CD14-positive monocyte (primary cell): Measurements from ENCODE around the gene TBCK. TPM values are rescaled to one million over a fixed set of nuclear protein-coding genes. Genes with fewer than 3 reads are reported as not detected.

Source experiments
- DNase-seq, 3 donors: peaks; one replicate each; pipeline ENCODE4 v3.0.0-alpha.2; 2011 to 2022
- H2AFZ ChIP-seq: 2 replicates; pipeline ENCODE4 v1.6.0; 2012; ENCODE audit warnings: mild to moderate bottlenecking, low read depth, low read length, inconsistent platforms; ENCODE audit not compliant: insufficient read depth, poor library complexity, severe bottlenecking
- H3K27ac ChIP-seq, 2 donors: 1 replicate in 1 of 2; 2 replicates in 1 of 2; pipeline ENCODE4 v1.5.1; 2012 to 2013; ENCODE audit warnings: low read length in 2 of 2, control low read depth in 1 of 2, inconsistent platforms in 1 of 2, low read depth in 1 of 2, mild to moderate bottlenecking in 1 of 2
- H3K27me3 ChIP-seq, 2 donors: one replicate each; pipeline versions ENCODE4 v1.6.0 to v1.6.1; 2011 to 2013; ENCODE audit warnings: low read length in 2 of 2; ENCODE audit not compliant: control insufficient read depth in 2 of 2, insufficient read depth in 2 of 2
- H3K36me3 ChIP-seq, 2 donors: replicated peaks in 1 of 2; 1 replicate in 1 of 2; 2 replicates in 1 of 2; pipeline versions ENCODE4 v1.5.1 to v1.6.1; 2012 to 2013; ENCODE audit warnings: low read length in 2 of 2, control low read depth in 1 of 2, inconsistent platforms in 1 of 2, mild to moderate bottlenecking in 1 of 2; ENCODE audit not compliant: insufficient read depth in 2 of 2, control insufficient read depth in 1 of 2
- H3K4me1 ChIP-seq, 2 donors: 1 replicate in 1 of 2; 2 replicates in 1 of 2; pipeline versions ENCODE4 v1.5.1 to v1.6.1; 2012 to 2013; ENCODE audit warnings: low read length in 2 of 2, control low read depth in 1 of 2, inconsistent platforms in 1 of 2, mild to moderate bottlenecking in 1 of 2, moderate library complexity in 1 of 2; ENCODE audit not compliant: insufficient read depth in 2 of 2, control insufficient read depth in 1 of 2
- H3K4me2 ChIP-seq: replicated peaks from 2 replicates; pipeline ENCODE3; 2012; ENCODE audit warnings: low read length, moderate library complexity, mild to moderate bottlenecking; ENCODE audit not compliant: poor library complexity, severe bottlenecking; ENCODE audit errors: extremely low read depth
- H3K4me3 ChIP-seq, 3 experiments: fragments of 200-600 bp in 1 of 3; sonication (generic) in 1 of 3; replicated peaks in 1 of 3; 1 replicate in 2 of 3; 2 replicates in 1 of 3; pipeline ENCODE4 v1.5.1; 2011 to 2013; ENCODE audit warnings: low read length in 3 of 3, mild to moderate bottlenecking in 3 of 3, control low read depth in 2 of 3, low read depth in 2 of 3, inconsistent platforms in 1 of 3, moderate library complexity in 1 of 3
- H3K79me2 ChIP-seq: 2 replicates; pipeline ENCODE4 v1.6.0; 2012; ENCODE audit warnings: mild to moderate bottlenecking, control low read depth, inconsistent platforms, low read length, moderate library complexity; ENCODE audit not compliant: insufficient read depth
- H3K9ac ChIP-seq: 2 replicates; pipeline ENCODE4 v1.6.0; 2017; ENCODE audit warnings: low read length, mild to moderate bottlenecking; ENCODE audit not compliant: insufficient read depth, poor library complexity, severe bottlenecking
- H3K9me3 ChIP-seq, 2 donors: replicated peaks in 1 of 2; 1 replicate in 1 of 2; 2 replicates in 1 of 2; pipeline versions ENCODE4 v1.5.1 to v1.6.1; 2012 to 2013; ENCODE audit warnings: low read length in 2 of 2, control low read depth in 1 of 2; ENCODE audit not compliant: control insufficient read depth in 1 of 2, insufficient read depth in 1 of 2
- H4K20me1 ChIP-seq: 2 replicates; pipeline ENCODE4 v1.6.0; 2012; ENCODE audit warnings: mild to moderate bottlenecking, low read length, control low read depth, moderate library complexity; ENCODE audit not compliant: insufficient read depth
- H3K27ac Mint-ChIP-seq, 7 donors: one replicate each; pipeline ENCODE4 v1.8.0; 2020; ENCODE audit warnings: mild to moderate bottlenecking in 7 of 7, mixed read lengths in 7 of 7, moderate library complexity in 6 of 7, inconsistent platforms in 2 of 7
- H3K27me3 Mint-ChIP-seq, 3 donors: one replicate each; pipeline ENCODE4 v1.8.0; 2021 to 2022; ENCODE audit warnings: low read depth in 3 of 3, mild to moderate bottlenecking in 3 of 3, mixed read lengths in 3 of 3, moderate library complexity in 3 of 3, inconsistent platforms in 1 of 3
- H3K36me3 Mint-ChIP-seq, 2 donors: one replicate each; pipeline ENCODE4 v1.8.0; 2020; ENCODE audit warnings: mixed read lengths in 2 of 2, inconsistent platforms in 1 of 2, mild to moderate bottlenecking in 1 of 2
- H3K4me1 Mint-ChIP-seq: one replicate; pipeline ENCODE4 v1.8.0; 2020; ENCODE audit warnings: mild to moderate bottlenecking, mixed read lengths
- H3K4me3 Mint-ChIP-seq, 2 donors: one replicate each; pipeline ENCODE4 v1.8.0; 2020; ENCODE audit warnings: mild to moderate bottlenecking in 2 of 2, mixed read lengths in 2 of 2, moderate library complexity in 1 of 2
- H3K9me3 Mint-ChIP-seq, 7 donors: one replicate each; pipeline ENCODE4 v1.8.0; 2020 to 2022; ENCODE audit warnings: mixed read lengths in 7 of 7, mild to moderate bottlenecking in 6 of 7, moderate library complexity in 6 of 7, inconsistent platforms in 2 of 7
- WGBS: methylation state at CpG from one replicate; pipeline ENCODE4 v1.1.5; 2013; ENCODE audit warnings: missing lambda C conversion rate; ENCODE audit not compliant: insufficient coverage; 5-methylcytosine and 5-hydroxymethylcytosine counted together
- intact Hi-C, 2 donors: fragments of 100-400 bp; cut with micrococcal nuclease; formaldehyde crosslinking; loops; one replicate each; pipeline versions ENCODE4 v1.15.0 to v1.15.1; 2023
- polyA plus RNA-seq, 3 donors: library from polyadenylated mRNA; depleted of rRNA in 1 of 3; unstranded in 2 of 3; stranded (reverse) in 1 of 3; fragments of 300-500 nt in 2 of 3; fragments of >200 nt in 1 of 3; fragmentation: Illumina TruSeq in 2 of 3; gene quantifications; 1 replicate in 2 of 3; 2 replicates in 1 of 3; pipeline ENCODE4 v1.2.3, GENCODE V29; 2012 to 2021
- TF ChIP-seq, protein P1 (sequence below): fragments of 200-600 bp; IDR thresholded peaks from one replicate; pipeline ENCODE4 v1.8.0; 2022; ENCODE audit warnings: antibody characterized with exemption, mild to moderate bottlenecking

The TBCK gene
- polyA plus RNA-seq, 3 donors, result 8.0 to 14.0 (median 12.5) TPM

DNA sequence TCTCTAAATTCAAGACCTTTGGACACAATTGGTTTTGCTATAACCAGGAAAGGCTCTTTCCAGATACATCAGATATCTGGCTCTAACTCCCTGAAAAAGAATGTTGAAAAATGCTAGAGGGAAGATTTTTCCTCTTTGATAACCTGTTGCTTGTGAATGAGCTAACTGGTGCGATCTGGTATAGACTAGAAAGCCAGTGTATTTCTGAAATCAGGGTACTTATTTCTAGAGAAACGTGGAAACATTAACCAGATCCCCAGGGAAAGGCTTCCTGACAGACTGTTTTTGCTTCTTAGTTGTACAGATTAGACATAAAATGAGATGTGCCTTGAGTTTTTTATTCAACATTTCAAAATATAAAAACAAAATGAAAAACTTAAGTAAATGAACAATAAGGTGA is 313.0 kb downstream of the TBCK start:
- no peaks in the 10 kb centered on the region for H3K27me3 ChIP-seq
- Mint-ChIP-seq H3K27ac (no peak overlapping the region), H3K27me3 (peaks cover 0 to 2% (median 0%) of the 10 kb centered on the region in 3 donors), H3K36me3 (no peaks in the 10 kb centered on the region), H3K9me3 (peaks cover 0 to 4% (median 2%) of the 10 kb centered on the region in 7 donors), H3K4me1 (no peaks in the 10 kb centered on the region), H3K4me3 (no peak overlapping the region)
- DNase-seq, result no peak
- no peaks in the 10 kb centered on the region for H3K36me3 ChIP-seq
- WGBS, result no CpG with 5 or more reads among the region's 2 CpGs
- intact Hi-C loops, result no loop called here
- no peaks in the 10 kb centered on the region for H3K9me3 ChIP-seq
- H4K20me1 ChIP-seq, result no peaks in the 10 kb centered on the region
- no peak overlapping the region for H3K27ac ChIP-seq
- H3K79me2 ChIP-seq, result no peaks in the 10 kb centered on the region
- no peak overlapping the region for H3K4me2 ChIP-seq
- TF ChIP-seq, protein P1, sequence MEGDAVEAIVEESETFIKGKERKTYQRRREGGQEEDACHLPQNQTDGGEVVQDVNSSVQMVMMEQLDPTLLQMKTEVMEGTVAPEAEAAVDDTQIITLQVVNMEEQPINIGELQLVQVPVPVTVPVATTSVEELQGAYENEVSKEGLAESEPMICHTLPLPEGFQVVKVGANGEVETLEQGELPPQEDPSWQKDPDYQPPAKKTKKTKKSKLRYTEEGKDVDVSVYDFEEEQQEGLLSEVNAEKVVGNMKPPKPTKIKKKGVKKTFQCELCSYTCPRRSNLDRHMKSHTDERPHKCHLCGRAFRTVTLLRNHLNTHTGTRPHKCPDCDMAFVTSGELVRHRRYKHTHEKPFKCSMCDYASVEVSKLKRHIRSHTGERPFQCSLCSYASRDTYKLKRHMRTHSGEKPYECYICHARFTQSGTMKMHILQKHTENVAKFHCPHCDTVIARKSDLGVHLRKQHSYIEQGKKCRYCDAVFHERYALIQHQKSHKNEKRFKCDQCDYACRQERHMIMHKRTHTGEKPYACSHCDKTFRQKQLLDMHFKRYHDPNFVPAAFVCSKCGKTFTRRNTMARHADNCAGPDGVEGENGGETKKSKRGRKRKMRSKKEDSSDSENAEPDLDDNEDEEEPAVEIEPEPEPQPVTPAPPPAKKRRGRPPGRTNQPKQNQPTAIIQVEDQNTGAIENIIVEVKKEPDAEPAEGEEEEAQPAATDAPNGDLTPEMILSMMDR, result no peak
- no peak overlapping the region for H3K4me3 ChIP-seq
- H3K4me1 ChIP-seq, result no peaks in the 10 kb centered on the region
- H2AFZ ChIP-seq, result no peak overlapping the region
- H3K9ac ChIP-seq, result no peak overlapping the region

DNA sequence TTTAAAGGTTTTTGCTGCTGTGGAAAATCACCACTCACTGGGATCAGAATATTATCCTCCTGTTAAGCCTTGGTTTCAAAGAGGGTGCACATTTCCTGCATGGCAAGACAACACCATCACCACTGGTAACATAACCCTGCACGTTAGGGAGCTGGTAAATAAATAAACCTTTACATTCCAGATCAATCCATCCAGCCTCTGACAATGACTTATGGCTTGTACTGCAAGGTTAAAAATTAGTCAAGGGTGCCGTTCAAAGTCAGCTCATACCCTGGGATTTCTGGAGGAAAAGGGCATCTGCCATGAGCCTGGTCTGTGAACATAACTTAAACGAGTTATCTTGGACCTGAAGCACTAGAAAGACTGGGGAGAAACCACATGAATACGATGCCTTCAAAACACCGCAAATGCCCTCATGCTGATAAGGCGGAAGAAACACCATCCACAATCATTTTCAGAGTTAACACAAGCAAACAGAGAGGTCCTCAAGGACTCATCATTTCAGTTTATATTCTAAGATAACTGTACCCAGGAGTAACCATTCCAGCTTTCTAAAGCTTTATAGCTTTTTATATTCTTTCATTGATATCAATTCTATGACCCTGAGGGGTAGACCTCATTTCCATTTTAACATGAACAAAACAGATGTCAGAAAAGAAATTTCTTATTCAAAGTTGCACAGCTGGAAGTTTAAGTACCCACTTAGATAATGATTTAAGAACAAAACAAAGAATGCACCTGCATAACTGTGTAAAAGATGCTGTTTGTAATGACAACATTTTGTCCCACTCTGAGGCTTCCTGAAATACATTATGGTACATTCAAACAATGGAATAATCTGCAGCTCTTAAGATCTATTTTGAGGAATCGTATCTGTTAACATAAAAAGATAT is 317.6 kb downstream of the TBCK start:
- 94% methylated on average over 5 of the region's 7 CpGs for WGBS
- no peak overlapping the region for H3K27ac Mint-ChIP-seq
- H3K27me3 ChIP-seq, result no peaks in the 10 kb centered on the region
- no peak for DNase-seq
- no peaks in the 10 kb centered on the region for H3K4me1 ChIP-seq
- H4K20me1 ChIP-seq, result no peaks in the 10 kb centered on the region
- intact Hi-C loops, result no loop called here
- H3K4me3 Mint-ChIP-seq, result no peak overlapping the region
- H3K36me3 ChIP-seq, result no peaks in the 10 kb centered on the region
- no peak overlapping the region for H3K4me2 ChIP-seq
- H3K79me2 ChIP-seq, result no peaks in the 10 kb centered on the region
- no peak overlapping the region for H3K4me3 ChIP-seq
- H2AFZ ChIP-seq, result no peak overlapping the region
- H3K9me3 Mint-ChIP-seq, result peaks cover 0 to 3% (median 2%) of the 10 kb centered on the region in 7 donors
- H3K27me3 Mint-ChIP-seq, result no peaks in the 10 kb centered on the region
- no peak overlapping the region for H3K9ac ChIP-seq
- H3K36me3 Mint-ChIP-seq, result no peaks in the 10 kb centered on the region
- TF ChIP-seq, protein P1, result no peak
- no peaks in the 10 kb centered on the region for H3K4me1 Mint-ChIP-seq
- H3K9me3 ChIP-seq, result no peaks in the 10 kb centered on the region
- no peak overlapping the region for H3K27ac ChIP-seq
